Activated CD4-positive, alpha-beta T cell treated with anti-CD3 and anti-CD28 coated beads, Interleukin-2, amount 10 ng/mL, durations not matched to agents 7 days and 5 days (primary cell): ENCODE data around the gene LDHD. TPM values are rescaled to one million over a fixed set of nuclear protein-coding genes. Genes with fewer than 3 reads are reported as not detected.
"Not testable (repeated sequence)": the region's sequence is repeated elsewhere in the genome, so short reads cannot be mapped to it uniquely, and the experiment has no call there.

ENCODE experiments used
- CTCF ChIA-PET: fragments of 350-600 bp; sonication (Branson Sonifier 250); formaldehyde crosslinking; loops from one replicate; lab custom pipeline; 2021; ENCODE audit warnings: antibody characterized with exemption; lab: Charles Lee
- POLR2A ChIA-PET: fragments of 350-600 bp; sonication (Branson Sonifier 250); formaldehyde crosslinking; loops from one replicate; lab custom pipeline; 2021; ENCODE audit warnings: antibody characterized with exemption; lab: Charles Lee
- DNase-seq: peaks from one replicate; pipeline ENCODE4 v3.0.0-alpha.2; 2020
- H3K27ac Mint-ChIP-seq: one replicate; pipeline ENCODE4 v1.8.0; 2021; ENCODE audit warnings: mild to moderate bottlenecking, moderate library complexity, mixed read lengths
- H3K27me3 Mint-ChIP-seq: one replicate; pipeline ENCODE4 v1.8.0; 2021; ENCODE audit warnings: mixed read lengths
- H3K36me3 Mint-ChIP-seq: one replicate; pipeline ENCODE4 v1.8.0; 2021; ENCODE audit warnings: low read depth, mixed read lengths
- H3K4me1 Mint-ChIP-seq: one replicate; pipeline ENCODE4 v1.8.0; 2021; ENCODE audit warnings: mixed read lengths
- H3K4me3 Mint-ChIP-seq: one replicate; pipeline ENCODE4 v1.8.0; 2021; ENCODE audit warnings: mild to moderate bottlenecking, moderate library complexity, mixed read lengths
- H3K9me3 Mint-ChIP-seq: one replicate; pipeline ENCODE4 v1.8.0; 2021; ENCODE audit warnings: mixed read lengths
- total RNA-seq, 2 experiments: library from RNA; stranded (reverse); gene quantifications; one replicate each; pipeline ENCODE4 v1.2.3, GENCODE V29; 2021

Gene LDHD
- total RNA-seq, 2 experiments from 2014 or later = 0.20 TPM; not detected in 1

DNA sequence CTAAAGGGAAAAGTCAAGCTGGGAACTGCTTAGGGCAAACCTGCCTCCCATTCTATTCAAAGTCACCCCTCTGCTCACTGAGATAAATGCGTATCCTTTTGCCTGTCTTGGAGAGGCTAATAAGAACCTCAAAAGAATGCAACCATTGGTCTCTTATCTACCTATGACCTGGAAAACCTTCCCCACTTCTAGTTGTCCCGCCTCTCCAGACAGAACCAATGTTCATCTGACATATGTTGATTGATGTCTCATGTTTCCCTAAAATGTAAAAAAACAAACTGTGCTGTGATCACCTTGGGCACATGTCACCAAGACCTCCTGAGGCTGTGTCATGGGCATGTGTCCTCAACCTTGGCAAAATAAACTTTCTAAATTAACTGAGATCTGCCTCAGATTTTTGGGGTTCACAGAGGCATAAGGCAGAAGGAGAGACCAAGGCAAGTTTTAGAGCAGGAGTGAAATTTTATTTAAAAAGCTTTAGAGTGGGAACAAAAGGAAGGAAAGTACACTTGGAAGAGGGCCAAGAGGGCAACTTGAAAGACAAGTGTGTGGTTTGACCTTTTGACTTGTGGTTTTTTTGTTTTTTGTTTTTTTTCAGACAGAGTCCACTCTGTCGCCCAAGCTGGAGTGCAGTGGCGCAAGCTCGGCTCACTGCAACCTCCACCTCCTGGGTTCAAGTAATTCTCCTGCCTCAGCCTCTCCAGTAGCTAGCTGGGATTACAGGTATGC is 13.0 kb upstream of the LDHD start:
- POLR2A ChIA-PET = not testable (repeated sequence)

GRCh38 chr16:75127713-75128415 is 11.3 kb upstream of the LDHD start:
- H3K9me3 Mint-ChIP-seq = peaks cover 9% of the 10 kb centered on the region
- no peak for DNase-seq
- no peak overlapping the region for H3K27ac Mint-ChIP-seq
- no peaks in the 10 kb centered on the region for H3K27me3 Mint-ChIP-seq
- peaks cover 10% of the 10 kb centered on the region for H3K4me1 Mint-ChIP-seq
- peaks cover 1% of the 10 kb centered on the region for H3K36me3 Mint-ChIP-seq
- ChIA-PET POLR2A (no interaction called here), CTCF (interaction anchor here (0.9 to 2.5 kb wide), 2 partner anchors 16 to 17 kb away, joined by 6 to 12 read pairs; no protein-coding TSS in a partner anchor)
- H3K4me3 Mint-ChIP-seq = no peak overlapping the region

More for the DNA sequence above, 13.0 kb upstream of the LDHD start:
- not testable (repeated sequence) for H3K9me3 Mint-ChIP-seq, H3K4me3 Mint-ChIP-seq, H3K4me1 Mint-ChIP-seq, H3K27ac Mint-ChIP-seq, H3K36me3 Mint-ChIP-seq, H3K27me3 Mint-ChIP-seq, DNase-seq
- CTCF ChIA-PET = interaction anchor here (1.2 to 2.5 kb wide), 3 partner anchors 13 to 133 kb away, joined by 3 to 12 read pairs (median 3); partner anchors contain the start of gene LDHD

DNA sequence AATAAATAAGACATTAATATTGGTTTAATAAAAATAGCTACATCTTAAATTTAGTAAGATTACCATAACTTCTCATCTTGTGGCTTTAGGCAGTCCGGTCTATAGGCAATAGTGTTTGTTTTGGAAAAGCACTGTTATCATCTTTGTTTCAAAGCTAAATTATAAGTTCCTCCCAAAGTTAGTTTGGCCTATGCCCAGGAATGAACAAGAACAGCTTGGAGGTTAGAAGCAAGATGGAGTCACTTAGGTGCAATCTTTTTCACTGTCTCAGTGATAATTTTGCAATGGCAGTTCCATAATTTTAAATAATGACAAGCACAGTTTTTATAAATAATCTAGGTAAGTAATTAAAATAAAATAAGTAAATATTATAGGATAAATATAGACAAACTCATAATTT is 6.0 kb upstream of the LDHD start:
- H3K9me3 Mint-ChIP-seq = peaks cover 13% of the 10 kb centered on the region
- H3K27ac Mint-ChIP-seq = no peak overlapping the region
- ChIA-PET POLR2A (no interaction called here), CTCF (interaction anchor here (1.2 to 1.6 kb wide), 2 partner anchors 8 to 11 kb away, joined by 3 to 11 read pairs; no protein-coding TSS in a partner anchor)
- no peaks in the 10 kb centered on the region for H3K4me1 Mint-ChIP-seq
- H3K4me3 Mint-ChIP-seq = no peak overlapping the region
- H3K36me3 Mint-ChIP-seq = peaks cover 1% of the 10 kb centered on the region
- DNase-seq = no peak
- H3K27me3 Mint-ChIP-seq = no peaks in the 10 kb centered on the region

GRCh38 chr16:75121949-75122568 is 5.5 kb upstream of the LDHD start:
- H3K27ac Mint-ChIP-seq = no peak overlapping the region
- peaks cover 10% of the 10 kb centered on the region for H3K9me3 Mint-ChIP-seq
- no peaks in the 10 kb centered on the region for H3K4me1 Mint-ChIP-seq
- ChIA-PET CTCF (interaction anchor here (1.0 to 1.6 kb wide), 3 partner anchors 9 to 36 kb away, joined by 3 to 11 read pairs (median 3); no protein-coding TSS in a partner anchor), POLR2A (no interaction called here)
- DNase-seq = no peak
- no peaks in the 10 kb centered on the region for H3K36me3 Mint-ChIP-seq
- no peak overlapping the region for H3K4me3 Mint-ChIP-seq
- H3K27me3 Mint-ChIP-seq = no peaks in the 10 kb centered on the region

DNA sequence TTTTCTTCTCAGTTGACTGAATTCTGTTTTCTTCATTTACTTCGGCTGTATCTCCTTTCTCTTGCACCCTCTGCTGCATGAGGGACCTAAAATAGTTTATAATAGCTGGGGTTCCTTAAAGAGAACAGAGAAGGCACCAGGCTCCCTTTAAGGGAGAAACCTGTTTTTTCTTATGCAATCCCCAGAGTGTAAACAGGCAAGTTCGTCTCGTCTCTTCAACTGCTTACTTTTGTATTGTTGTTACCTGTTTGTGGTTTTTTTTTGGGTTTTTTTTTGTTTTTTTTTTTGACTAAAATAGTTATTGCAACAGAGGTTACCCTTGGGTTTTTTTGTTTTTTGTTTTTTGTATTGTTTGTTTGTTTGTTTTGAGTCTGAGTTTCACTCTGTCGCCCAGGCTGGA is 3.7 kb upstream of the LDHD start:
- ChIA-PET POLR2A (no interaction called here), CTCF (interaction anchor here (0.6 to 2.1 kb wide), 4 partner anchors 9 to 382 kb away, joined by 3 to 12 read pairs (median 3); no protein-coding TSS in a partner anchor)
- DNase-seq = no peak
- H3K36me3 Mint-ChIP-seq = no peaks in the 10 kb centered on the region
- H3K27ac Mint-ChIP-seq = no peak overlapping the region
- no peaks in the 10 kb centered on the region for H3K27me3 Mint-ChIP-seq
- no peaks in the 10 kb centered on the region for H3K4me1 Mint-ChIP-seq
- H3K9me3 Mint-ChIP-seq = peaks cover 10% of the 10 kb centered on the region
- H3K4me3 Mint-ChIP-seq = no peak overlapping the region

DNA sequence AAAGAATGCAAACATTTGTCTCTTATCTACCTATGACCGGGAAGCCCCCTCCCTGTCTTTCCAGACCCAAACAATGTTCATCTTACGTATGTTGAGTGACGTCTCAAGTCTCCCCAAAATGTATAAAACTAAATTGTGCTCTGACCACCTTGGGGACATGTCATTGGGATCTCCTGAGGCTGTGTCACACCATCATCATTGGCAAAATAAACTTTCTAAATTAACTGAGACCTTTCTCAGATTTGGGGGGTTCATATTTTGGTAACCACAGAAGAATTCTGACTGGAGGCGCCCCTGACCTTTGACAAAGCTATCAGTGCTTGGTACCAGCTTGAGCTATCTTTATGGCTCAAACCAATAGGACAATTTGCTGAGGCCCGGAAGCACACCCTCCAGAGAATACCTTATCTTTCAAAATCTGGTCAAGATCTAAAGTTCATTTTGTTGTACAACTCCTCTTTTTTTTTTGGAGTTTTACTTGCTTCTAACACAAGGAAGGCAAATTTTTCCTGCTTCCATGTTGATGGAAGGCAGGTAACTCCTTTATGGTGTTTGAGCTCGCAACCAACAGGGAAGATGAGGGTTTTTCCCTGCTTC is 2.5 kb upstream of the LDHD start:
- Mint-ChIP-seq H3K27ac (no peak overlapping the region), H3K4me3 (no peak overlapping the region), H3K36me3 (no peaks in the 10 kb centered on the region), H3K27me3 (no peaks in the 10 kb centered on the region), H3K4me1 (no peaks in the 10 kb centered on the region), H3K9me3 (peaks cover 10% of the 10 kb centered on the region)
- ChIA-PET POLR2A (no interaction called here), CTCF (interaction anchor here (0.6 to 2.1 kb wide), 5 partner anchors 8 to 352 kb away, joined by 3 to 12 read pairs (median 3); partner anchors contain the start of gene ZNRF1)
- DNase-seq = no peak

GRCh38 chr16:75116911-75117245 is 298 bp upstream of the LDHD start:
- Mint-ChIP-seq H3K36me3 (no peaks in the 10 kb centered on the region), H3K4me3 (no peak overlapping the region), H3K27me3 (no peaks in the 10 kb centered on the region), H3K9me3 (peaks cover 4% of the 10 kb centered on the region), H3K27ac (no peak overlapping the region), H3K4me1 (peaks cover 4% of the 10 kb centered on the region)
- POLR2A ChIA-PET = interaction anchor here (0.7 kb wide), 1 partner anchor 1061 kb away, joined by 3 read pairs; no protein-coding TSS in a partner anchor
- CTCF ChIA-PET = interaction anchor here (0.8 to 0.9 kb wide), 3 partner anchors 14 to 118 kb away, joined by 3 read pairs; partner anchors contain the start of gene ZNRF1
- no peak for DNase-seq

GRCh38 chr16:75114946-75115825 is 1.4 kb downstream of the LDHD start:
- DNase-seq = no peak
- Mint-ChIP-seq H3K27me3 (no peaks in the 10 kb centered on the region), H3K27ac (no peak overlapping the region), H3K36me3 (no peaks in the 10 kb centered on the region), H3K4me1 (peaks cover 20% of the 10 kb centered on the region), H3K4me3 (no peak overlapping the region), H3K9me3 (peaks cover 2% of the 10 kb centered on the region)
- POLR2A ChIA-PET = no interaction called here
- CTCF ChIA-PET = interaction anchor here (1.3 kb wide), 1 partner anchor 10 kb away, joined by 4 read pairs; no protein-coding TSS in a partner anchor

DNA sequence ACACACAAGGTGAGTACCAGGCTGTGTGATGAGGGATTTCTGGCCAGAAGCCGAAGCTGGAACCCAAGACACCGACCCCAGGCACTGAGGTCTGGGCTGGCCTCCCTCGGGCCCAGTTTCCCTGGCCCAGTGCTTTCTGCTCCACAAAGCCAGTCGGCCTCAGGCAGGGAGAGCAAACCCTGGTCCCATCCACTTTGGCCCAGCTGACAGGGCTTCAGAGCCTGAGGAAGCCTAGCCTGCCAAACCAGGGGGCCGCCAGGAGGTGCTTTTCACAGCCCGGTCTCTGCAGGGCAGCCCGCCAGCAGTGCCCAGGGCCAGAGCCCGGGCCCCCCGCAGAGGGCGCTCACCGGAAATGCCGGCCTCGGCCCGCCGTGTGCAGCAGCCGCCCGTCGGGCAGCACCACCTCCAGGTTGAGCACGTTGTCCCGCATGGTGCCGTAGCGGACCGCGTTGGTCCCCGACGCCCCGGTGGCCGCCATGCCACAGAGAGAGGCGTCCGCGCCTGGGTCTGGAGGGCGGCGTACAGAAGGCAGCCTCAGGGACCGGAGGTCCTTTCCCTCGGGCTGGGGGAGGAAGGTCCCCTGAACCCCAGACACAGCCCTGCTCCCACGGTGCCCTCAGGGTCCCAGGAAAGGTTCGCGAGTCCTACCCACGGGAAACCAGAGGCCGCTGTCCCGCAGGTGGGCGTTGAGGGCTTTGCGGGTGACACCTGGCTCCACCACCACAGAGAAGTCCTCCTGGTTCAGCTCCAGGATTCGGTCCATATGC is 2.2 kb downstream of the LDHD start:
- no peaks in the 10 kb centered on the region for H3K36me3 Mint-ChIP-seq
- CTCF ChIA-PET = interaction anchor here (6.6 kb wide), 1 partner anchor 116 kb away, joined by 84 read pairs; the partner anchor contains the start of gene ZNRF1
- peaks cover 29% of the 10 kb centered on the region for H3K4me1 Mint-ChIP-seq
- POLR2A ChIA-PET = no interaction called here
- DNase-seq = no peak
- no peaks in the 10 kb centered on the region for H3K27me3 Mint-ChIP-seq
- H3K4me3 Mint-ChIP-seq = no peak overlapping the region
- H3K9me3 Mint-ChIP-seq = no peaks in the 10 kb centered on the region
- no peak overlapping the region for H3K27ac Mint-ChIP-seq

GRCh38 chr16:75113541-75114121 is 2.9 kb downstream of the LDHD start:
- Mint-ChIP-seq H3K4me3 (no peak overlapping the region), H3K4me1 (peaks cover 36% of the 10 kb centered on the region), H3K9me3 (no peaks in the 10 kb centered on the region), H3K27me3 (no peaks in the 10 kb centered on the region), H3K27ac (no peak overlapping the region), H3K36me3 (no peaks in the 10 kb centered on the region)
- ChIA-PET CTCF (interaction anchor here (0.7 to 6.6 kb wide), 2 partner anchors 50 to 116 kb away, joined by 3 to 84 read pairs; partner anchors contain the start of gene ZNRF1), POLR2A (no interaction called here)
- DNase-seq = no peak
